ENCODE measurements around the gene C11orf42.

C11orf42 gene

GRCh38 chr11:6260207-6260726 lies 54.9 kb downstream of the C11orf42 start:
- no peak for DNase-seq
